Activated CD8-positive, alpha-beta memory T cell treated with anti-CD3 and anti-CD28 coated beads for 1 hour (primary cell): ENCODE measurements around the gene YDJC.
"Not testable (repeated sequence)": the region's sequence is repeated elsewhere in the genome, so short reads cannot be mapped to it uniquely, and the experiment has no call there.

Experiments
- DNase-seq, 2 donors: peaks; one replicate each; pipeline ENCODE4 v3.0.0-alpha.2; 2020; ENCODE audit warnings: low read depth in 1 of 2; ENCODE audit errors: extremely low read depth in 1 of 2

YDJC gene

GRCh38 chr22:21652010-21652546 is 22.3 kb upstream of the YDJC start:
- peak; percentile 43 to 68 for DNase-seq

DNA sequence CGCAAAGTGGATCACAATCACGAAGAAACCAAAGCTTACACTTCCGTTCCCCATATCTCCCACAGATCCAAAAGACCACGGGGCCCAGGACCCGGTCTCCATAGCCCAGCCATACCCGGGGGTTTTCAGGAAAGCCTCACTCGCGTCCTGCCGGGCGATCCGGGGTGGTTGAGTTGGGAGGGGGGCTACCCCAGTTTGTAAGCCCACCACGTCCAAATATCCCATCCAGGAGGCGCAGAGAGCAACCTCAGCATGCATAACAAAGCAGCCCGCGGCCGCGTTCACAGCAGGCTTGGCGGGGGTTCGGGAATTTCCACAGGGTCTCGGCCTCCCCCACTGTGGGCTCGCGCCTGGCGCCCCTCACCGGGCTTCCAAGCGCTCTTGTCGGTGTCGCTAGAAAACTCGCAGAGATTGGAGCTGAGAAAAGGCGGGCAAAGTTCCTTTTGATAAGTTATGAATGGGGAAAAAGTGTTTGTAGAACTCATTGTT is 21.7 kb upstream of the YDJC start:
- DNase-seq, result no peak

DNA sequence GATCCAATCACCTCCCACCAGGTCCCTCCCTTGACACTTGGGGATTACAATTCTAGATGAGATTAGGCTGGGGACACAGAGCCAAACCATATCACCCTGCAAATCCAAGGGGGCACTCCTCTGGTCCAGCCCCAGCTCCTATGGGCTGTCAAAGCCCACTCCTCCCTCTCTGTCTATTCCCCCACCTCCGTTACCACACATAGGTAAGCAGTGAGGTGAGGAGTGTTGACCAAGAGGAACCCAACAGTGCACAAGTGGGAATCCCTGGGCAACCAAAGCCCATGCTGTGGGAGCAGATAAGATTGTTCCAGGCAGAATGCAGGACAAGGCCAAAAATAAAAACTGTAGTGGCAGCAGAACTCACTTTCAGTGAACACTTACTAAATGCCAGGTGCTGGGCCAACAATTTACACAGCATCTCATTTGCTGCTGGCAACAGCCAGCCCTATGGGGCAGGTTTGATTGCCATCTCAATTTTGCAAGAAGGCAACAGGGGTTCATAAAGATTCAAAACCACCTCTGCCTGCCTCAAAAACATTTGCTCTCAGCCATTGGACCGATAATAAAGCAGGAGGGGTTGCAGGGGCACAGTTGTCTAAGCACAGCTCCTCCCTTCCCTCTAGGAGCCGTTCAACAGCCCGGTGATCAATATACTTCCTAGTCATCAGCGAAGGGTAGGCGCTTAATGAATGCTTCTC is 21.1 kb upstream of the YDJC start:
- DNase-seq, result no peak

DNA sequence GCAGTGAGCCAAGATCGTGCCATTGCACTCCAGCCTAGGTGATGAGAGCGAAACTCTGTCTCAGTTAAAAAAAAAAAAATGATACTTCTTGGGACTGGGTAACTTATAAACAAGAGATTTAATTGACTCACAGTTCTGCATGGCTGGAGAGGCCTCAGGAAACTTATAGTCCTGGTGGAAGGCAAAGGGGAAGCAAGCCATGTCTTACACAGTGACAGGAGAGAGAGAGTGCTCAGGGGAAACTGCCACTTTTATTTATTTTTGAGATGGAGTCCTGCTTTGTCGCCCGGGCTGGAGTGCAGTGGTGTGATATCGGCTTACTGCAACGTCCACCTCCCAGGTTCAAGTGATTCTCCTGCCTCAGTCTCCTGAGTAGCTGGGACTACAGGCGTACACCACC is 20.5 kb upstream of the YDJC start:
- no peak for DNase-seq

DNA sequence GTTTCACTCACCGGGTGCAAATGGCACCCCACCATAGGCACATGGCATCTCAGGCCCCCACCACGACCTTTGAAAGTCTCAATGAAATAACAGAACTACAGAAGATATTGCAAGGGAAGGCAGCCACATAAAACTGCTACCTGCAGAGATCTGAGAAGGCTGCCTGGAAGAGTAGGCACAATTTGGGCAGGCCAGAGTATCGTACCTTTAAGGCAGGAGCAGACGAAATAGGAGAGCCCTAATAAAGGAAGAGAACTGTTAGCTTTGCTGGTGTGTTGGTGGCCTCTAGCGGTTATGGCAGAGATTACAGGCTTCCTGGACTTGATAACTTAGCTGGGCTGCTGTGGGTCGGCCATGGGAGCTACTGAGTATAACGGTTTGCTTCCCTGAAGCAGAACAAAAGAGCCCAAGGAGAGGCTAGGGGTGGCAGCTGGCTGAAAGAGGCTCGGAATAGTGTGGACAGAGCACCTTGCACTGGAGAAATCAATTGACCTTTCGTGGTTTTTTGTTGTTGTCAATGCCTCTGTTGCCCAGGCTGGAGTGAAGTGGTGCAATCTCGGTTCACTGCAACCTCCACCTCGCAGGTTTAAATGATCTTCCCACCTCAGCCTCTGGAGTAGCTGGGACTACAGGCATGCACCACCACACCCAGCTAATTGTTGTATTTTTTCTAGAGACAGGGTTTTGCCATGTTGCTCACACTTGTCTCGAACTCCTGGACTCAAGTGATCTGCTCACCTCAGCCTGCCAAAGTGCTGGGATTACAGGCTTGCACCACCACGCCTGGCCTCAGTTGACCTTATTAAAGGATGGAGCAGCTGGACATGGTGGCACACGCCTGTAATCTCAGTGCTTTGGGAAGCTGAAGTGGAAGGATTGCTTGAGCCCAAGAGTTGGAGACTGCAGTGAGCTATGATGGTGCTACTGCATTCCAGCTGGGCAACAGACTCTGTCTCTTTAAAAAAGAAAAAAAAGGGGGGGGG is 17.1 kb upstream of the YDJC start:
- DNase-seq, result peak; percentile 49 to 50

GRCh38 chr22:21645513-21645912 is 15.7 kb upstream of the YDJC start:
- DNase-seq, result not testable (repeated sequence)

DNA sequence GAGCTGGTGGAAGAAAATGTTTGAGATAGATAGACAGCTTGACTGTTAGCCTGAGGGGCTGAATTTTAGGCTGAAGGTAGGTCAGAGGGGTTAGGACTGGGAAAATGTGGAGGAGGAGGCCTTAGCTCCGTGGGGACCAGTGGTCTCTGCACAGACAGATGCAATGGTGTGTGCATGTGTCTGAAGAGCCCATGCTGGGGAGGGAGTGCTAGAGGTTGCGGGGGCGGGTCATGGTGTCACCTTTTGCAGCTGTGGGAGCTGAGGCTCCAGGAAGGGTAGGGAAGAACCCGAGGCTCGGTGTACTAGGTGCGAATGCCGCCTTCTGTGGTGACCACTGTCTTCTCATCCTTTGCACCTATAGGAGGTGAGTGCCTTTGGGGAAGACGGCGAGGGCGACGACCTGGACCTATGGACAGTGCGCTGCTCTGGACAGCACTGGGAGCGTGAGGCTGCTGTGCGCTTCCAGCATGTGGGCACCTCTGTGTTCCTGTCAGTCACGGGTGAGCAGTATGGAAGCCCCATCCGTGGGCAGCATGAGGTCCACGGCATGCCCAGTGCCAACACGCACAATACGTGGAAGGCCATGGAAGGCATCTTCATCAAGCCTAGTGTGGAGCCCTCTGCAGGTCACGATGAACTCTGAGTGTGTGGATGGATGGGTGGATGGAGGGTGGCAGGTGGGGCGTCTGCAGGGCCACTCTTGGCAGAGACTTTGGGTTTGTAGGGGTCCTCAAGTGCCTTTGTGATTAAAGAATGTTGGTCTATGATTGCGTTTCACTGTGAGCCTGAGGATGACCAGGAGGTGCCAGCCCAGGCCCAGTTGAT is 13.9 kb upstream of the YDJC start:
- DNase-seq, result no peak

DNA sequence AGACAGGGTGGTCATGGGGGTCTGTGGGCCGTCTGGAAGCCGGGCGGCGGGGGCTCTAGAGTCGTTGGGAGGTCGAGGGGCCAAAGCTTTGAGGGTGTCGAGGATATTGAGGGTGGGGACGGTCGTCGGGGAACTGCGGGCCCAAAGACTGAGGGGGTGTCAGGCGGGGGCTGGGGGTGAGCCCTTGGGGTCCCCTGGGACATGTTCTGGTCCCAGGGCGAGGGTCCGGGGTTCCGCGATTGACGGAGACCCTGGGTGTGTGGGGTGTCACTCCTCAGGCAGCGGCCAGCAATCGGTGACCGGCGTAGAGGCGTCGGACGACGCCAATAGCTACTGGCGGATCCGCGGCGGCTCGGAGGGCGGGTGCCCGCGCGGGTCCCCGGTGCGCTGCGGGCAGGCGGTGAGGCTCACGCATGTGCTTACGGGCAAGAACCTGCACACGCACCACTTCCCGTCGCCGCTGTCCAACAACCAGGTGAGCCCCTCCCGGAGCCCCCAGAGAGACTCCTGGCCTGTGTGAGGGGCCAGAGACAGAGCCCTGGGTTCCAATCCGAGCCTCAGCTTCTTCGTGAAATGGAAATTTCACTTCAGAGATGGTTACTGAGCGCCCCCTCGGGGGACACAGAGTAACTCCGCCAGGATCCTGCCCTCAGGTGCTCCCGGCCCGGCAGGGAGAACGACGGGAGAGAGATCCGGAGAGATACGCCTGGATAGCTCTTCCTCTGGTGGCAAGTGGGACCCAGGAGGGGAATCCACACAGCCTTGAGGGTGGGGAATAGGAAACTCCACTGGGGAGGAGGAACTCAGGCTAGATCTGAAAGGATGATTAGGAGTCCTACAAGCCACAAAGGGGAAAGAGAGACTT is 13.0 kb upstream of the YDJC start:
- peak in 1 of 2 donors; percentile 47 for DNase-seq

- peak; percentile 94 to 95 for DNase-seq
These were observed 12.2 kb upstream of the YDJC start, which contains the start of gene SDF2L1 for GRCh38 chr22:21641789-21642583. SDF2L1 (plus strand) TSS chr22:21642302; CDS start chr22:21642337, 35 bp downstream.

DNA sequence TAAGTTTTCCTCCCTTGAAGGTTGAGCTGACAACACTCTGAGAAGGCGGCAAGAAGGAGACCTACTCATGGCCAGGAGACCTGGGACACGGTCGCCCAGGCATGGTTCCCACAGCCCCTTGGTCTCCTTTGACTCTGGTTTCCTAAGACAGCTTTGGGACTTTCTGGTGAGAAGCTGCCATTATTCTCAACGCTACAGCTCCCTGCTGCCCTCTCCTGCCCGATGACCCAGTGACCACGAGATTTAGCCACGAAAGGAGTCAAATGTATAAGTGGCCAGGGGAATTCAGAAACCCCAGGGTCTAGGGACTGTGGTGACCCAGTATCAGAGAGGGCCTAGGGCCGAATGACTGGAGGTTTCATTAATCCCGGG is 11.6 kb upstream of the YDJC start:
- DNase-seq, result no peak

- no peak for DNase-seq
These were observed 11.0 kb upstream of the YDJC start for GRCh38 chr22:21640810-21641209.

GRCh38 chr22:21639359-21639758 is 9.5 kb upstream of the YDJC start:
- DNase-seq, result no peak

DNA sequence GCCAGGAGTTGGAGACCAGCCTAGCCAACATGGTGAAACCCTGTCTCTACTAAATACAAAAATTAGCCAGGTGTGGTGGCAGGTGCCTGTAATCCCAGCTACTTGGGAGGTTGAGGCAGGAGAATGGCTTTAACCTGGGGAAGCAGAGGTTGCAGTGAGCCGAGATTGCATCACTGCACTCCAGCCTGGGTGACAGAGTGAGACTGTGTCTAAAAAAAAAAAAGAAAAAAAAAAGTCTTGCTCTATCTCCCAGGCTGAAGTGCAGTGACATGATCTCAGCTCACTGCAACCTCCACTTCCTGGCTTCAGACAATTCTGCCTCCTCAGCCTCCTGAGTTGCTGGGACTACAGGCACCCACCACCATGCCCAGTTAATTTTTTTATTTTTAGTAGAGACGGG is 7.6 kb upstream of the YDJC start:
- DNase-seq, result not testable (repeated sequence)

GRCh38 chr22:21636629-21637218 is 6.9 kb upstream of the YDJC start:
- no peak for DNase-seq

DNA sequence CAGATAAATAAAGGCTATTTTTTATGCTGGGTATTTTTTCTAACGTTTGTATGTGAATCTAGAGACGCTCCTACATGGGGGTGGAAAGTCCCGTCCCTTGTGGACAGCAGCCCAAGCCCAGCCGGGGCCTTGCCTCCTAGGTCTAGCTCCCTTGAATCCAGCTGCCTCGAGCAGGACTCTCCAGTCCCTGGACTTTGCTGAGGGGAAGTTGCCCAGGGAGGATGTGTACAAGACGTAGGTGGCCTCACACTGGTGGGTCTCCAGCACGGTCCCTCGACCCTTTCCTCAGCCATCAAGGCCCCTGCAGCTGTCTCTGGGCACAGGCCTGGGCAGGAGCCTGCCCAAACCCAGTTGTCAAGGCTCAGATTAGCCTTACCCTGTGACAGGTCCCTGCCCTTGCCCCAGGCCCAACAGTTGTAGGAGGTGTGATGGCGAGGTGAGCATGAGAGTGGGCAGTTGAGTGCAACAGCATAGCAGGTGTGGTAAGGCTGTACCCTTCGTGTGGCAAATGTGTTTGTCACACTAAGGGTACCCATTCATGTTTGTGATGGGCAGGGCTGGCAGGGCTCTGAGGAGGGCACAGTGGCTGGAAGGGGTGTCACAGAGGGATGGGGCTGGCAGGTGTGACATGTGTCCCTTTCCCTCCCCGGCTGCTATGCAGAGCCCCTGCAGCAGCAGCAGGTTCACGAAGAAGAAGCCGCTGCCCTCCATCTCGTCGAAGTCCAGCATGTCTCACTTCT is 6.1 kb upstream of the YDJC start:
- no peak for DNase-seq

DNA sequence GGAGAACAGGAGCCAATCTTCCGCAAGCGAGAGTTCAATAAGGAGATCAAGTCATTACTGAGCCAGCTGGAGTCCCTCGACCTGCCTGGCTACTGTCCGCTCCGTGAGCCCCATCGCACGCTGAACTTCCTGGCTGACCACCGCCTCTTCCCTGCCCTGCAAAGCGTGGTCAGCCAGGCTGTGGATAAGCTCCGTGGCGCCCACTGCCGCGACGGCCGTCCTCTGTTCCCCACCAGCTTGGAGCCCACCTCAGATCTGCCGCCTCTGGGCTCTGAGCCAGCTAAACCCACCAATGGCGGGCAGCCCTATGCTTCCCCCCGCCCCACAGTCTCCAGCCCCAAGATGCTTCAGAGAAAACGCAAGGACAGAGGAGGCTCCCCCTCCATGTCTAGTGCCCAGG is 5.0 kb upstream of the YDJC start:
- DNase-seq, result no peak

DNA sequence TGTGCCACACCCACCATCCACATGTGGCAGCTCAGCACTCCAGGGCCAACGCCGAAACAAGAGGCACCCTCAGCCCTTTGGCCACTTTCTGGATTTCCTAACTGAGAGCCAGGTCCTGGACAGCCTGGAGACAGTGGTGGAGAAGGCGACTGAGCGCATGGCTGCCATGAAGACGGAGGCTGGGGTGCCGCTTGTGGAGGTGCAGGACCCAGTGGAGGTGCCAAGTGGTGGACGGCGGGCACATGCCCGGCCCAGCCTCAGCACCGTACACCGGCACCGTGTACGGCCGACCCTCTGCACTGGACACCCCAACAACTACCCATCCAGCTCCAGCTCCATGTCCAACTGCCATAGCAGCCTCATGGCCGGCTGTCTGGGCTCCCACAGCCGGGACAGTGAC is 4.3 kb upstream of the YDJC start:
- DNase-seq, result no peak

- no peak for DNase-seq
These were observed 3.7 kb upstream of the YDJC start for GRCh38 chr22:21633481-21633880.
